Small intestine (tissue), 7 donors: ENCODE measurements around the gene ADGRD1. TPM values are rescaled to one million over a fixed set of nuclear protein-coding genes. Genes with fewer than 3 reads are reported as not detected.
"Not testable (repeated sequence)": the region's sequence is repeated elsewhere in the genome, so short reads cannot be mapped to it uniquely, and the experiment has no call there.

Experiments
- DNase-seq, 2 donors: peaks; one replicate each; pipeline versions ENCODE4 v3.0.0 to v3.0.0-alpha.2; 2013
- FAIRE-seq: peaks from 2 replicates; lab custom pipeline; 2012; peaks lifted over from hg19 to GRCh38; lab: Jason Lieb, UNC
- H3K27ac ChIP-seq, 3 donors: one replicate each; pipeline ENCODE4 v1.5.1; 2013; ENCODE audit warnings: low read length in 2 of 3, mild to moderate bottlenecking in 2 of 3, control low read depth in 1 of 3, inconsistent platforms in 1 of 3, low read depth in 1 of 3, moderate library complexity in 1 of 3
- H3K27me3 ChIP-seq, 3 donors: one replicate each; pipeline ENCODE4 v1.6.1; 2013; ENCODE audit warnings: low read length in 3 of 3, inconsistent platforms in 1 of 3; ENCODE audit not compliant: control insufficient read depth in 3 of 3, insufficient read depth in 3 of 3
- H3K36me3 ChIP-seq, 3 donors: one replicate each; pipeline ENCODE4 v1.6.1; 2013; ENCODE audit warnings: low read length in 3 of 3, inconsistent platforms in 1 of 3, low read depth in 1 of 3, mild to moderate bottlenecking in 1 of 3, moderate library complexity in 1 of 3; ENCODE audit not compliant: control insufficient read depth in 3 of 3, insufficient read depth in 2 of 3
- H3K4me1 ChIP-seq, 3 donors: one replicate each; pipeline ENCODE4 v1.6.1; 2013; ENCODE audit warnings: low read length in 2 of 3, inconsistent platforms in 1 of 3, low read depth in 1 of 3, mild to moderate bottlenecking in 1 of 3, moderate library complexity in 1 of 3; ENCODE audit not compliant: control insufficient read depth in 3 of 3, insufficient read depth in 2 of 3
- H3K4me3 ChIP-seq, 3 donors: one replicate each; pipeline ENCODE4 v1.5.1; 2013; ENCODE audit warnings: low read length in 3 of 3, control low read depth in 1 of 3, inconsistent platforms in 1 of 3, low read depth in 1 of 3, mild to moderate bottlenecking in 1 of 3, moderate library complexity in 1 of 3
- H3K9me3 ChIP-seq, 2 donors: one replicate each; pipeline ENCODE4 v1.6.1; 2013; ENCODE audit warnings: low read depth in 1 of 2, low read length in 1 of 2; ENCODE audit not compliant: control insufficient read depth in 2 of 2, insufficient read depth in 1 of 2
- WGBS, 3 donors: extraction: QIAGEN DNeasy Blood & Tissue Kit; methylation state at CpG; one replicate each; pipeline ENCODE4 v1.1.7; 2013; 5-methylcytosine and 5-hydroxymethylcytosine counted together
- polyA plus RNA-seq, 4 donors: library from polyadenylated mRNA; stranded (reverse) in 3 of 4; unstranded in 1 of 4; fragments of 200-250 nt in 3 of 4; fragments of 120-200 nt in 1 of 4; gene quantifications; one replicate each; pipeline versions ENCODE4 v1.2.1 to v1.2.3, GENCODE V29; 2013
- donor health status: healthy with polysubstance abuse.
- donor health status: control.
- donor health status: control.
- donor health status: Bipolar disorder and iron deficiency.
- donor health status: healthy.

Gene ADGRD1
- polyA plus RNA-seq, 4 donors, result 0.54 to 87.7 (median 9.3) TPM; not detected in 1

DNA sequence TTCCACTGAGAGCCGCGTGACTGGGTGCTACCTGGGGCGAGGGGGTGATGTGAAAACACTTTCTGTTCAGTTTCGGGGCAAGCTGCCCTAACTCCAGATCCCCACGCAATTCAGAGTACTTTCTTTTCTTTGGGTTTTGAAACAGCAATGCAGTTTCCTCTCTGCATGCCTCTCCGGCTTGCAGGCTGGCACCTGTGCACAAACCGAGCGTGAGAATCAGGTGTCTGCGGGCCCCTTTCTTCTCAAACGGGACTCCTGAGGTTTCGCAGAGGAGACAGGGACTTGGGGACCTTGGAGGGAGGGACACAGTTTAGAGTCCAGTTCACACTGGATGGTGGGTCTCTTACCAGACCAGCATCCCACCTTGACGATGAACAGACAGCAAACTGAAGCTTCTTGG lies 118.2 kb downstream of the ADGRD1 start:
- peaks cover 0 to 41% (median 0%) of the 10 kb centered on the region in 3 donors for H3K36me3 ChIP-seq
- not testable (repeated sequence) for H3K4me1 ChIP-seq, FAIRE-seq, DNase-seq, H3K27me3 ChIP-seq, H3K4me3 ChIP-seq, H3K27ac ChIP-seq
- peaks cover 0 to 15% of the 10 kb centered on the region in 2 donors for H3K9me3 ChIP-seq
- WGBS, 3 donors, result 78 to 90% (median 89%) methylated on average over 5 to 7 of the region's 12 CpGs

DNA sequence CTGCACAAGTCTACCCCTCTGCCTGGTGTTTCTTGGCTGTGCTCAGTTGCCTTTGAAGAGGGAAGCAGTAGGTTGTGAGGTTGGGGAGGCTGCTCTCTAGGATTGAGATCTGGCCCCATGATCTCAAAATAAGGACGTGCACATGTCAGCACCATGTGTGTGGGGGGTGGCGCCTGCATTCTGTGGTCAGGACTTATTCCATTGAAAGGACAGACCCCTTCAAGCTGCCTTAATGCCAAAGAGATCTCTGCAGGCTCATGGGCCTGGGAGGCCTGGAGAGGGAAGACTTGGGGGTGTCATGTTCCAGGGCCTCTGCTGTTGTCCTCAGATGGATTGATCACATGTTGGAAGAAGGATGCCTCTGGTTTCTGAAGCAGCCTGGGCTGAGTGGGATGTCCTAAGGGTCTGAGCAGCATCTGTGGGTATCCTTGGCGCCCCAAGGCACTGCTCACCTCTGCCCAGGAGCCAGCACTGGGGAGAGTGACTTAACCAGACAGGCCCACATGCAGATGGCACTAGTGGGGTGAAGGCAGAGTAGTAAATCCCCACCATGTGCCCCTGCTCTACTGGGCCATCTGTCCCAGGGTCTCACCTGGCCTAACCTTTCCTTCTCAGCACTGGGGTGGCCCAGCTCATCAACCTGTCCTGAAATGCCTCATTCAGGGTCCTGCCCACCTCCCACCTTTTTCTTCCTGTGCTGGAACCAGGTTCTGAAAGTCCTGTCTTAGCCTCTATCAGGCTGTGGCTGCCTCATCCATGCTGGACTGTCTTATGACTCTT lies 118.9 kb downstream of the ADGRD1 start:
- H3K4me1 ChIP-seq, result no peaks in the 10 kb centered on the region
- H3K27ac ChIP-seq, result no peak overlapping the region
- no peak overlapping the region for H3K4me3 ChIP-seq
- H3K27me3 ChIP-seq, result no peaks in the 10 kb centered on the region
- peaks cover 0 to 46% (median 0%) of the 10 kb centered on the region in 3 donors for H3K36me3 ChIP-seq
- peaks cover 0 to 15% of the 10 kb centered on the region in 2 donors for H3K9me3 ChIP-seq
- 81 to 87% (median 83%) methylated on average over 3 of the region's 3 CpGs for WGBS, 3 donors
- DNase-seq (no peak), FAIRE-seq (no peak)

DNA sequence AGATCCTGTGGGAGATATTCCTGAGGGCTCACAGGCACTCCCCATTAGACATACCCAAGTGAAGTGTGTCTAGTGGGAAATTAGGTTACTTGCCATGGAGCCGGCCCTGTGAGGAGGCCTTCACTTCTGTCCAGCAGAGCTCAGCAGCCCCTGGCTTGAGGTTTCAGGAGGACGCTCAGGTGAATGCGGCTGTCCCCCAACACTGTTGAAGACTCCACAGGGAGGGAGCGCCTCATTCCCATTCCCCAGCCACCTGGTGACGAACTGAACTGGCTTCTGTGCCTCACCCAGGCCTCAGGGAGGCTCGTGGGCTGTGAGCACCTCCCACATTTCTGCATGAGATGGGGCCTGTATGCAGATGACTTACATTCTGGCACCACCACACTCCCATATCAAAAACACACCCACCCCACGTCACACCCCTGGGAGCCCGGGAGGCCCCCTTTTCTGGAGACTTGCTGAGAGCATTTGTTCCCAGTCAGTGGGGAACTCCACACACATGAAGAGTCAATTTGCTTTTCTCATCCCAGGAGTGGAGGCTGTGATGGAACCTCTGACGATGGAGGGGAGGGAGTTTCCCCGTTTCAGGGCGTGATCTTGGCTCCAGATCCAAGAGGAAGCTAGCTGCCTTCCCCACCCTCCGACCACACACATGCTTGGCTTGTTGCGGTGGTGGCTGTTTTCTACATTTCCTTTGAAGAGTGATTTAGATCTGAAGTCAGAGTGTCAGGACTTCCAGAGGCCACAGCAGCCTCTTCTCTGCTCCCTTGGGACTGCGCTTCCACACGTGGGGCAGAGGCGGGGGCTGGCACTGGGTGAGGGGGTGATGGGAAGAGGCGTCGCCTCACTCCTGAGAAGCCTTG lies 120.7 kb downstream of the ADGRD1 start:
- no peak overlapping the region for H3K27ac ChIP-seq
- H3K4me1 ChIP-seq, result no peaks in the 10 kb centered on the region
- H3K4me3 ChIP-seq, result no peak overlapping the region
- peak in 1 of 2 donors; percentile 25 for DNase-seq
- 58 to 74% (median 67%) methylated on average over 18 of the region's 18 CpGs for WGBS, 3 donors
- no peak for FAIRE-seq
- no peaks in the 10 kb centered on the region for H3K27me3 ChIP-seq
- peaks cover 0 to 15% of the 10 kb centered on the region in 2 donors for H3K9me3 ChIP-seq
- H3K36me3 ChIP-seq, result peaks cover 0 to 54% (median 0%) of the 10 kb centered on the region in 3 donors

DNA sequence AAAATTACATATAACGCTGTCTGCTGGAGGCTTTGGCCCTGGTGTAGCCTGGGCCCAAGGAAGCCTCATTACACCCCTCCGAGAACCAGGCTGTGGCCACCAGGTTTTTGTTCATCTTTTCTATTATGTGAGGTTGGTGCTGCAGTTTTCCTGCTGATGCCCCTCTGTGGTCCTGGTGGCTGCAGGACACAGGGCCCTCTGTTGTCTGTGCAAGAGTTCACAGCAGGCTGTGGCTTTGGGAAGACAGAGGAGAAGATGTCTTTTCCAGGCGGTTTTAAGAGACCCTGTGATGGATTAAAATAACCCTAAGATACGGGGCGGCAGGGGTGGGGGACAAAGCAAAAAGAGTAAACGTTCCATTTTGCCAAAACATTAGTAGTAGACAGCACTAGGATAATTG lies 121.5 kb downstream of the ADGRD1 start:
- WGBS, 3 donors, result 80 to 92% (median 83%) methylated on average over 6 of the region's 6 CpGs
- Histone ChIP-seq H3K27me3 (no peaks in the 10 kb centered on the region), H3K27ac (no peak overlapping the region), H3K36me3 (peaks cover 0 to 52% (median 0%) of the 10 kb centered on the region in 3 donors), H3K9me3 (peaks cover 0 to 15% of the 10 kb centered on the region in 2 donors), H3K4me3 (no peak overlapping the region), H3K4me1 (no peaks in the 10 kb centered on the region)
- FAIRE-seq, result no peak
- DNase-seq, result no peak

DNA sequence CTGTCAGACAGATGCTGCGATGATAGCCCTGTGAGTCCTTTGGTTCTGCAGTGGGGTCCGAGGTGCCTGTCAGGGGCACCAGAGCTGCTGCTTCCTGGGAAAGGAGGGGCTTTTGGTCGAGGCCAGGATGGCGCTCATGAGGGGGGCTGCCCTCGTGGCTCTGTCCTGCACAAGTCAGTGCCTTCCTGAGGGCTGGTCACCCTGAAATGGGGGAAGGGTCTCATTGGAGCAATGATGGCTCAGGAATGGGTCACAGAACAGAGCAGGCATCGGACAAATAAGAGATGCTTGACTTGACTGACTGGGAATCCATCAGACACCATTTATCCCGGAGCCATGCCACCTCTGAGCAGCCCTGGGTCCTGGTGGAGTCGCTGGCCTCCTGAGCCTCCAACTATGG lies 121.9 kb downstream of the ADGRD1 start:
- 71 to 82% (median 75%) methylated on average over 7 to 8 of the region's 8 CpGs for WGBS, 3 donors
- no peak for FAIRE-seq

DNA sequence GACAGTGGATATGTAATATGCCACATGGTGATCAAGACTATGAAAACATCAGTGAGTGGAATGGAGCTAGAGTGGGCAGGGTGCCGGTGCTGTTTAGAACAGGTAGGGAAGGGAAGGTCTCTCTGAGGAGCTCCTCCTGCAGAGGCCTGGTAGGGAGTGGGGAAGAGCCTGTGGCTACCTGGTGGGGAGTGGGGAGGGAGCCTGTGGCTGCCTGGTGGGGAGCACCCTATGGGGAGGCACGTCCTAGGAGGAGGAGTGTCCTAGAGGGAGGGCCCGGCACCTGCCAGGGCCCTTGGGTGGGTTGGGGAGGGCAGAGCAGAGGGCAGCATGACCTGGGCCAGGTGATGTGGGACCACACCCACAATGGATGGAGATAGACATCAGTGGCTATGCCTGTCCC lies 122.6 kb downstream of the ADGRD1 start:
- peaks cover 0 to 13% of the 10 kb centered on the region in 2 donors for H3K9me3 ChIP-seq
- H3K27ac ChIP-seq, result no peak overlapping the region
- H3K4me3 ChIP-seq, result no peak overlapping the region
- peaks cover 0 to 45% (median 0%) of the 10 kb centered on the region in 3 donors for H3K36me3 ChIP-seq
- H3K27me3 ChIP-seq, result no peaks in the 10 kb centered on the region
- no peak for DNase-seq
- no peaks in the 10 kb centered on the region for H3K4me1 ChIP-seq
- WGBS, 3 donors, result 80 to 94% (median 83%) methylated on average over 2 to 3 of the region's 3 CpGs
- FAIRE-seq, result no peak

More for the DNA sequence above, 121.9 kb downstream of the ADGRD1 start:
- Histone ChIP-seq H3K4me1 (no peaks in the 10 kb centered on the region), H3K4me3 (no peak overlapping the region), H3K36me3 (peaks cover 0 to 51% (median 0%) of the 10 kb centered on the region in 3 donors), H3K27me3 (no peaks in the 10 kb centered on the region), H3K27ac (no peak overlapping the region), H3K9me3 (peaks cover 0 to 15% of the 10 kb centered on the region in 2 donors)
- no peak for DNase-seq

DNA sequence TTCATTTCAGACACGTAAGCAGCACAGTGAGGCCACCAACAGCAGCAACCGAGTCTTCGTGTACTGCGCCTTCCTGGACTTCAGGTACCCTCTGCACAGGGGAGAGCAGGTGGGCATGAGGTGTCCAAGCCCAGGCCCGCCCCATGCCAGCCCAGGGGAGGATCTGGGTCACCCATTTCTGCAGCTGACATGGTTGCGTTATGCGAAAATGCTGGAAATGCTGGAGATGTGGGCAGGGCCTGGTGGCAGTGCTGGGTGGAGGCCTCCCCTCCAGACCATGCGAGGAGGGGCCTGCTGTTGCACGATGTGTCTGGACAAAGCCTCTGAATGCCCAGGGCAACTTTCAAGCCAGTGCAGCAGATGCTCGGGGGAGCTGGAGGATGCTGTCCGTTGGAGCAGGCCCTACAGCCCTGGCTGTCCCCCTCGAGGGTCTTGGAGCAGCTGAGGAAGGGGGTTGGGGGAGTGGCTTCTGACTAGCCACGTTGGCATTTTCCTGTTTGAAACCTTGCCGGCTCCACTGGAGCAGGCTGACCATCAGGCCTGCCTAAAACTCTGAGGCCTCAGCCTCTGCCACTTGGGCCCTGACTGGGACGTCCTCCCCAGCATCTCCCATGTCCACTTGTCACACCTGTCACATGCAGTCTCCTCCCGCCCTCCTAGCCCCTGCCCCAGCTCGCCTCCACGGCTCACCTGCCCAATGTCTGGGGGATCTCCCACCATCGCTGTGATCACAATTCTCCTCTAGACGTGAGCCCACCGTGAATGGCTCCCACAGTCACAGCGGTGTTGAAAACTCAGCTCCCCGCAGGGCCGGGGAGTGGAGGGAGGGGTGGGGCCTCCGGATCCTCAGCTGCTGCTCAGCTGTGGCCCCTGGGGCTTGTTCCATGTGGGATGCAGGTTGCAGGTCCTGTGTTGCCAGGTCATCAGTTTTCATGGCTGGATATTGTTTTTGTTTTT lies 123.4 kb downstream of the ADGRD1 start:
- no peak overlapping the region for H3K27ac ChIP-seq
- DNase-seq (no peak), FAIRE-seq (no peak)
- WGBS, 3 donors, result 79 to 86% (median 86%) methylated on average over 25 of the region's 25 CpGs
- no peaks in the 10 kb centered on the region for H3K4me1 ChIP-seq
- H3K36me3 ChIP-seq, result peaks cover 0 to 42% (median 0%) of the 10 kb centered on the region in 3 donors
- no peak overlapping the region for H3K4me3 ChIP-seq
- H3K27me3 ChIP-seq, result no peaks in the 10 kb centered on the region
- peaks cover 0 to 13% of the 10 kb centered on the region in 2 donors for H3K9me3 ChIP-seq
